SH-SY5Y (cell line): ENCODE results near the gene ZBTB9.

Experiments
- GATA2 ChIP-seq: IDR thresholded peaks from 2 replicates; pipeline ENCODE4 v1.6.1; 2011; ENCODE audit warnings: mild to moderate bottlenecking, low read depth, low read length
- GATA3 ChIP-seq: IDR thresholded peaks from 2 replicates; pipeline ENCODE4 v1.6.1; 2011; ENCODE audit warnings: low read depth, mild to moderate bottlenecking, low read length, moderate library complexity

- no peak for TF ChIP-seq GATA2
- TF ChIP-seq GATA3, result no peak
Observed at GRCh38 chr6:33427585-33428223, 26.7 kb upstream of the ZBTB9 start.
